Pancreas (tissue), 10 donors: ENCODE measurements around the gene LMF2. TPM values are rescaled to one million over a fixed set of nuclear protein-coding genes. Genes with fewer than 3 reads are reported as not detected.

ENCODE experiments used
- ATAC-seq, 4 donors: fragments of 200-7000 bp; cut with Tn5 transposase; one replicate each; pipeline versions ENCODE4 v1.8.0 to v1.9.1; 2020; ENCODE audit warnings: mild to moderate bottlenecking in 4 of 4, moderate library complexity in 4 of 4
- DNase-seq, 6 donors: peaks; one replicate each; pipeline ENCODE4 v3.0.0-alpha.2; 2020
- FAIRE-seq: peaks from 2 replicates; lab custom pipeline; 2012; peaks lifted over from hg19 to GRCh38; lab: Jason Lieb, UNC
- H3K27ac ChIP-seq, 4 donors: fragments of 200-600 bp; sonication (generic); 1 replicate in 3 of 4; 2 replicates in 1 of 4; pipeline versions ENCODE4 v1.5.0 to v1.8.0; 2020
- H3K27me3 ChIP-seq, 4 donors: fragments of 200-600 bp; one replicate each; pipeline ENCODE4 v1.8.0; 2021
- H3K36me3 ChIP-seq, 3 donors: fragments of 200-600 bp; sonication (generic) in 1 of 3; one replicate each; pipeline versions ENCODE4 v1.5.0 to v1.8.0; 2020 to 2021
- H3K4me1 ChIP-seq, 3 donors: fragments of 200-600 bp; one replicate each; pipeline ENCODE4 v1.8.0; 2021
- H3K4me3 ChIP-seq, 4 donors: fragments of 200-600 bp; sonication (generic) in 2 of 4; one replicate each; pipeline versions ENCODE4 v1.5.0 to v1.8.0; 2020 to 2021
- H3K9me3 ChIP-seq, 4 donors: fragments of 200-600 bp; one replicate each; pipeline ENCODE4 v1.8.0; 2021
- CTCF ChIP-seq, 4 donors: fragments of 200-600 bp; sonication (generic) in 3 of 4; IDR thresholded peaks; one replicate each; pipeline versions ENCODE4 v1.5.0 to v1.8.0; 2021; ENCODE audit warnings: antibody characterized with exemption in 4 of 4
- WGBS, 2 donors: extraction: QIAGEN DNeasy Blood & Tissue Kit; methylation state at CpG; one replicate each; pipeline ENCODE4 v1.1.7; 2013; 5-methylcytosine and 5-hydroxymethylcytosine counted together
- intact Hi-C, 3 donors: fragments of 100-400 bp; cut with DNase I; formaldehyde crosslinking; loops; one replicate each; pipeline versions ENCODE4 v1.11.1 to v1.14.2; 2022
- polyA plus RNA-seq, 2 donors: library from polyadenylated mRNA; stranded (reverse); fragments of 200-250 nt; gene quantifications; one replicate each; pipeline ENCODE4 v1.2.3, GENCODE V29; 2013
- total RNA-seq, 6 donors: library from RNA; stranded (reverse); fragmentation: NEBNext Ultra II Directional in 4 of 6; extraction: Animal tissue kit (Norgen Biotek cat#: 25700) in 4 of 6; gene quantifications; one replicate each; pipeline versions ENCODE4 v1.2.1 to v1.2.4, GENCODE V29; 2021 to 2023
- donor health status: healthy with polysubstance abuse.
- donor health status: DM: no; HTN: no; CAD: no; lungs with moderate emphysema.
- donor health status: DM: no; HTN: no; CAD: no.
- donor health status: control.
- donor health status: control.
- donor health status: Bipolar disorder and iron deficiency.
- donor health status: DM: yes; HTN: yes; CAD: no.
- donor health status: DM: no; HTN: no; CAD: no.
- donor health status: DM: no; HTN: no; CAD: no.
- donor health status: DM: yes; HTN: yes; CAD: no.

The LMF2 gene
- total and polyA plus RNA-seq, 8 donors = 50.3 to 175 (median 135) TPM

- intact Hi-C loops = no loop called here
- no peak for TF ChIP-seq CTCF (IDR thresholded peaks at IDR 0.05)
- Histone ChIP-seq H3K9me3 (no peaks in the 10 kb centered on the region), H3K4me1 (peaks cover 0 to 4% (median 0%) of the 10 kb centered on the region in 3 donors), H3K36me3 (no peaks in the 10 kb centered on the region), H3K27ac (no peak overlapping the region), H3K27me3 (peaks cover 0 to 4% (median 1%) of the 10 kb centered on the region in 4 donors), H3K4me3 (no peak overlapping the region)
- ATAC-seq (no peak), FAIRE-seq (no peak), DNase-seq (peak in 2 of 6 donors; percentile 34 to 68)
- WGBS, 2 donors = 49 to 63% methylated on average over 40 to 78 of the region's 78 CpGs
These were observed 39.1 kb upstream of the LMF2 start for GRCh38 chr22:50546326-50547262.

- Histone ChIP-seq H3K27me3 (peaks cover 0 to 4% (median 1%) of the 10 kb centered on the region in 4 donors), H3K9me3 (no peaks in the 10 kb centered on the region), H3K4me1 (peaks cover 0 to 4% (median 0%) of the 10 kb centered on the region in 3 donors), H3K27ac (peak within 1 kb of the TSS in 2 of 4 donors; percentile 75 to 92), H3K4me3 (no peak within 1 kb of the TSS), H3K36me3 (no peaks in the 10 kb centered on the region)
- 71 to 74% methylated on average over 10 of the region's 10 CpGs for WGBS, 2 donors
- DNase-seq (no peak), FAIRE-seq (no peak), ATAC-seq (no peak)
- TF ChIP-seq CTCF (IDR thresholded peaks at IDR 0.05) = no peak
- intact Hi-C loops = no loop called here
These were observed 38.2 kb upstream of the LMF2 start, which contains the start of gene KLHDC7B for GRCh38 chr22:50545522-50546325. Gene KLHDC7B (plus strand): TSS chr22:50545899. CDS start chr22:50546244, 345 bp downstream.

GRCh38 chr22:50544746-50545253 lies 37.3 kb upstream of the LMF2 start:
- Histone ChIP-seq H3K4me1 (peaks cover 0 to 7% (median 4%) of the 10 kb centered on the region in 3 donors), H3K27ac (peak overlapping the region in 2 of 4 donors; percentile 75 to 92), H3K4me3 (no peak overlapping the region), H3K27me3 (peaks cover 0 to 4% (median 1%) of the 10 kb centered on the region in 4 donors), H3K9me3 (no peaks in the 10 kb centered on the region), H3K36me3 (no peaks in the 10 kb centered on the region)
- WGBS, 2 donors = 69 to 73% methylated on average over 5 of the region's 5 CpGs
- DNase-seq (peak in 2 of 6 donors; percentile 36 to 68), FAIRE-seq (no peak), ATAC-seq (peak in 3 of 4 donors; percentile 2 to 47 (median 36))
- no peak for TF ChIP-seq CTCF (IDR thresholded peaks at IDR 0.05)
- intact Hi-C loops = no loop called here

- FAIRE-seq (no peak), DNase-seq (peak; percentile 66 to 91 (median 72)), ATAC-seq (peak; percentile 56 to 79 (median 66))
- peak overlapping the region in 1 of 4 donors; percentile 25 for H3K4me3 ChIP-seq
- H3K27ac ChIP-seq = peak overlapping the region in 2 of 4 donors; percentile 75 to 92
- intact Hi-C loops = no loop called here
- H3K36me3 ChIP-seq = no peaks in the 10 kb centered on the region
- peaks cover 0 to 3% (median 1%) of the 10 kb centered on the region in 4 donors for H3K27me3 ChIP-seq
- peak in 3 of 4 donors; percentile 15 to 19 (median 17) for TF ChIP-seq CTCF (IDR thresholded peaks at IDR 0.05)
- 5 to 6% methylated on average over 46 to 52 of the region's 52 CpGs for WGBS, 2 donors
- no peaks in the 10 kb centered on the region for H3K9me3 ChIP-seq
- H3K4me1 ChIP-seq = peaks cover 2 to 10% (median 4%) of the 10 kb centered on the region in 3 donors
These were observed 36.7 kb upstream of the LMF2 start for GRCh38 chr22:50544078-50544745.
